ENCODE data around the gene WDR11.
A peak's percentile ranks its signal among the peaks of the same experiment; 100 is the strongest.

WDR11 gene

DNA sequence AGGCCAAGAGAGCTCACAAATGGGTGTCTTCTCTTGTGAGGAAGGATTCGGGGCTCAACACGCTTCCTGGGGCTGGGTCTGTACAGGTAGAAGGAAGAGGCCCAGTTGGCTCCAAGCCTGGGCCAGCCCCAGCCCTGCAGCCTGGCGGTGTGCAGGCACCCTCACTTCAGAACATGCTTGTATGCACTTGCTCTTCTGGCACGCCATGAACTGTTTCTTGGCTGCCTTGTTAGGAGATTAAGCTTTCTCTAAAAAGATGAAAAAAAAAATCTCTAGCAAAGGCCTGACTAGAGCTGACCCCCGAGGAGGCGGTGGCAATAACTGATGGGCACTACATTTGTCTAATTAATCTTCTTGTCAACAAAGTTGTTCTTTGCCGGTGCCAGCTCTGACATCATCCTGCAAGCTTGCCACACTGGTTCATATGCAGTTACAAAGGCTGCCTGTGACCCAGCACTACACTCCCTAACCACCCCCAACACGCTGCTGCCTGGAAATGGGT, 94.7 kb downstream of the WDR11 start:
- no peak for DNase-seq (ENCODE audit: low read depth)

DNA sequence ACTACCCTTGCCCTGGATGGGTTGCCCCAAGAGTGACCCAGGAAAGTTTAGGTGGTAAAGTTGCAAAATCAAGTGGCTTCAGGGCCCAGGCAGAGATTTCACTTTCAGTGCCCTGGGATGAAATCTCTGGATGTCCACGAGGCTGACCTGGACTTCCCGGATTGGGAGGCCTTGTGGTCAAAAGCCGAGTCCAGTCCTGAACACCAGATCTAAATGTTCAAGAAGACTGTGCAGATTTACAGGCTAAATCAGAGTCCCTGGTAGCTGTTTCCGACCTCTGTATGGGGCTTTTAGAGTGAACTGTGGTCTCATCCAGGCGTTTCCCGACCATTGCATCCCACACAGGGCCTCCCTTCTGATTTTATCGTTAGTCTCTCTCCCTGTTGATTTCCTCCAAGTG, 95.3 kb downstream of the WDR11 start:
- DNase-seq (ENCODE audit: low read depth), result no peak

GRCh38 chr10:120948889-120949608, 97.9 kb downstream of the WDR11 start:
- DNase-seq (ENCODE audit: low read depth), result peak; percentile 29

GRCh38 chr10:120949609-120950031, 98.5 kb downstream of the WDR11 start:
- no peak for DNase-seq (ENCODE audit: low read depth)

GRCh38 chr10:120950051-120950561, 98.9 kb downstream of the WDR11 start:
- DNase-seq (ENCODE audit: low read depth), result no peak

- no peak for DNase-seq (ENCODE audit: low read depth)
Measured at GRCh38 chr10:120951288-120951687, 100.1 kb downstream of the WDR11 start.

- no peak for DNase-seq (ENCODE audit: low read depth)
Measured at GRCh38 chr10:120953897-120954296, 102.7 kb downstream of the WDR11 start.

Measured in stromal cell of bone marrow (primary cell).